SH-SY5Y (cell line): ENCODE results near the gene PLCZ1.

ENCODE experiments used
- GATA2 ChIP-seq: IDR thresholded peaks from 2 replicates; pipeline ENCODE4 v1.6.1; 2011; ENCODE audit warnings: mild to moderate bottlenecking, low read depth, low read length
- GATA3 ChIP-seq: IDR thresholded peaks from 2 replicates; pipeline ENCODE4 v1.6.1; 2011; ENCODE audit warnings: low read depth, mild to moderate bottlenecking, low read length, moderate library complexity

DNA sequence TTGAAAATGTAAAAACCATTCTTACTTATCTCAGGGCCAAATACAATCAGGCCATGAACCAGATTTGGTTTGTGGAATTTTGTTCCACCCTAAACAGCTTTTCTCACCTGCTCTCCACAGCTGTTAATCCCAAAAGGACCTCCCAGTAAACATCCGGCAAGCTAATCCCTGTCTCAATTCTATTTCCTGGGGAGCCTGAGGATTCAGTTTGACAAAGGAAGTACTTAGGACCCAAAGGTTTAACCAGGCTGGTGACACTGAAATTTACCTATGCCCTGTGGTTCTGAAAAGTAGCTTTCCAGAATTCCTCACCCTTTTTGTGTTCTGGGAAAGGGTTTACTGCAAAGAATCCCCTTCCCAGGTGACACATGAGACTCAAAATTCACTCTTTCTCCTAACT, 15.1 kb upstream of the PLCZ1 start:
- TF ChIP-seq GATA2 (no peak), GATA3 (no peak)
